H9 (cell line): Measurements from ENCODE around the gene C2orf72. TPM values are rescaled to one million over a fixed set of nuclear protein-coding genes. Genes with fewer than 3 reads are reported as not detected.

Source experiments
- DNase-seq: peaks from one replicate; pipeline ENCODE4 v3.0.0-alpha.2; 2017
- H2AFZ ChIP-seq: one replicate; pipeline ENCODE4 v1.6.1; 2013; ENCODE audit warnings: mild to moderate bottlenecking, low read length, control low read depth, moderate library complexity
- H2AK5ac ChIP-seq: 2 replicates; pipeline ENCODE4 v1.6.1; 2013; ENCODE audit warnings: low read length, control low read depth, mixed read lengths; ENCODE audit not compliant: insufficient read length
- H2BK120ac ChIP-seq: one replicate; pipeline ENCODE4 v1.6.1; 2013; ENCODE audit warnings: low read depth, mild to moderate bottlenecking, low read length, control low read depth, inconsistent platforms; ENCODE audit not compliant: poor library complexity, severe bottlenecking
- H2BK12ac ChIP-seq: 2 replicates; pipeline ENCODE4 v1.6.1; 2013; ENCODE audit warnings: low read length, control low read depth, mixed read lengths, low read depth; ENCODE audit not compliant: insufficient read length
- H2BK15ac ChIP-seq: 2 replicates; pipeline ENCODE4 v1.6.1; 2013; ENCODE audit warnings: low read depth, low read length, control low read depth
- H2BK20ac ChIP-seq: one replicate; pipeline ENCODE4 v1.6.1; 2013; ENCODE audit warnings: low read depth, mild to moderate bottlenecking, low read length, control low read depth, inconsistent platforms; ENCODE audit not compliant: poor library complexity, severe bottlenecking
- H2BK5ac ChIP-seq: 2 replicates; pipeline ENCODE4 v1.6.1; 2013; ENCODE audit warnings: low read length, control low read depth, mixed read lengths; ENCODE audit not compliant: insufficient read length
- H3K14ac ChIP-seq: 2 replicates; pipeline ENCODE4 v1.6.1; 2013; ENCODE audit warnings: low read length, control low read depth; ENCODE audit not compliant: insufficient read depth
- H3K18ac ChIP-seq: 2 replicates; pipeline ENCODE4 v1.6.1; 2013; ENCODE audit warnings: low read depth, mild to moderate bottlenecking, mixed read lengths, low read length, control low read depth; ENCODE audit not compliant: insufficient read length
- H3K23ac ChIP-seq: 2 replicates; pipeline ENCODE4 v1.6.1; 2013; ENCODE audit warnings: low read length, control low read depth, mixed read lengths, low read depth; ENCODE audit not compliant: insufficient read length
- H3K23me2 ChIP-seq: 2 replicates; pipeline ENCODE4 v1.6.1; 2013; ENCODE audit warnings: low read depth, mild to moderate bottlenecking, mixed read lengths, low read length, control low read depth; ENCODE audit not compliant: insufficient read length, poor library complexity, severe bottlenecking
- H3K27ac ChIP-seq: 2 replicates; pipeline ENCODE4 v1.5.1; 2013; ENCODE audit warnings: low read length, control low read depth, mixed read lengths, low read depth; ENCODE audit not compliant: insufficient read length
- H3K27me3 ChIP-seq: 2 replicates; pipeline ENCODE4 v1.6.1; 2013; ENCODE audit warnings: low read length, control low read depth, inconsistent platforms; ENCODE audit not compliant: insufficient read depth
- H3K4ac ChIP-seq: 2 replicates; pipeline ENCODE4 v1.6.1; 2013; ENCODE audit warnings: low read depth, mild to moderate bottlenecking, control low read depth, inconsistent platforms, low read length, moderate library complexity
- H3K4me1 ChIP-seq: 2 replicates; pipeline ENCODE4 v1.6.1; 2013; ENCODE audit warnings: low read length, control low read depth, inconsistent platforms; ENCODE audit not compliant: insufficient read depth
- H3K4me2 ChIP-seq: 2 replicates; pipeline ENCODE4 v1.6.1; 2013; ENCODE audit warnings: low read length, control low read depth, mixed read lengths; ENCODE audit not compliant: insufficient read length, insufficient read depth
- H3K56ac ChIP-seq: 2 replicates; pipeline ENCODE4 v1.6.1; 2013; ENCODE audit warnings: low read depth, mild to moderate bottlenecking, mixed read lengths, low read length, control low read depth; ENCODE audit not compliant: insufficient read length
- H3K79me1 ChIP-seq: 2 replicates; pipeline ENCODE4 v1.6.1; 2013; ENCODE audit warnings: low read depth, mild to moderate bottlenecking, moderate library complexity, low read length, control low read depth, inconsistent platforms; ENCODE audit not compliant: insufficient read depth, poor library complexity, severe bottlenecking
- H3K79me2 ChIP-seq: 2 replicates; pipeline ENCODE4 v1.6.1; 2013; ENCODE audit warnings: low read length, control low read depth, inconsistent platforms; ENCODE audit not compliant: insufficient read depth
- H3K9ac ChIP-seq: 2 replicates; pipeline ENCODE4 v1.6.1; 2013; ENCODE audit warnings: low read length, control low read depth, mixed read lengths; ENCODE audit not compliant: insufficient read length; ENCODE audit errors: extremely low read depth
- H3K9me3 ChIP-seq: one replicate; pipeline ENCODE4 v1.6.1; 2013; ENCODE audit warnings: low read depth, low read length, inconsistent platforms; ENCODE audit not compliant: control insufficient read depth
- H3T11ph ChIP-seq: one replicate; pipeline ENCODE4 v1.6.1; 2013; ENCODE audit warnings: mild to moderate bottlenecking, low read length, control low read depth, inconsistent platforms
- H4K20me1 ChIP-seq: one replicate; pipeline ENCODE4 v1.6.1; 2013; ENCODE audit not compliant: control insufficient read depth, insufficient read length, insufficient read depth
- H4K5ac ChIP-seq: 2 replicates; pipeline ENCODE4 v1.6.1; 2013; ENCODE audit warnings: low read depth, mild to moderate bottlenecking, mixed read lengths, low read length, control low read depth; ENCODE audit not compliant: insufficient read length
- H4K8ac ChIP-seq: replicated peaks from 2 replicates; pipeline ENCODE4 v1.6.1; 2013; ENCODE audit warnings: low read length, control low read depth, mixed read lengths, low read depth; ENCODE audit not compliant: insufficient read length
- H4K91ac ChIP-seq: 2 replicates; pipeline ENCODE4 v1.6.1; 2013; ENCODE audit warnings: low read depth, mild to moderate bottlenecking, moderate library complexity, mixed read lengths, low read length, control low read depth; ENCODE audit not compliant: insufficient read length
- H3K27ac Mint-ChIP-seq, 3 experiments: 2 replicates in 2 of 3; 3 replicates in 1 of 3; pipeline ENCODE4 v1.8.0; 2020 to 2021; ENCODE audit warnings: mixed read lengths in 3 of 3, mild to moderate bottlenecking in 1 of 3, moderate library complexity in 1 of 3
- H3K27me3 Mint-ChIP-seq: 2 replicates; pipeline ENCODE4 v1.8.0; 2021; ENCODE audit warnings: low read depth, mild to moderate bottlenecking, moderate library complexity, mixed read lengths
- H3K36me3 Mint-ChIP-seq, 3 experiments: 2 replicates in 2 of 3; 3 replicates in 1 of 3; pipeline ENCODE4 v1.8.0; 2020 to 2021; ENCODE audit warnings: low read depth in 3 of 3, mixed read lengths in 3 of 3; ENCODE audit not compliant: insufficient read depth in 1 of 3
- H3K4me1 Mint-ChIP-seq, 2 experiments: 2 replicates each; pipeline ENCODE4 v1.8.0; 2020; ENCODE audit warnings: mixed read lengths in 2 of 2
- H3K4me3 Mint-ChIP-seq, 2 experiments: 2 replicates in 1 of 2; 3 replicates in 1 of 2; pipeline ENCODE4 v1.8.0; 2020 to 2021; ENCODE audit warnings: mild to moderate bottlenecking in 2 of 2, mixed read lengths in 2 of 2, moderate library complexity in 1 of 2
- H3K9me3 Mint-ChIP-seq, 2 experiments: 2 replicates in 1 of 2; 3 replicates in 1 of 2; pipeline ENCODE4 v1.8.0; 2020; ENCODE audit warnings: mild to moderate bottlenecking in 2 of 2, mixed read lengths in 2 of 2, moderate library complexity in 1 of 2
- CTCF ChIP-seq: fragments of 200-600 bp; sonication (generic); conservative IDR thresholded peaks from 3 replicates; pipeline ENCODE4 v1.8.0; 2021; ENCODE audit warnings: antibody characterized with exemption, mild to moderate bottlenecking
- WGBS: extraction: QIAGEN DNeasy Blood & Tissue Kit; methylation state at CpG from one replicate; pipeline ENCODE4 v1.1.7; 2013; ENCODE audit warnings: missing lambda C conversion rate, low lambda C conversion rate, mixed read lengths; ENCODE audit not compliant: insufficient read length; ENCODE audit errors: extremely low coverage; 5-methylcytosine and 5-hydroxymethylcytosine counted together
- total RNA-seq: library from RNA; stranded (reverse); gene quantifications from 2 replicates; pipeline ENCODE4 v1.2.1, GENCODE V29; 2021

The C2orf72 gene
- total RNA-seq, 1 experiment from 2014 or later, result 1.0 TPM

GRCh38 chr2:231068525-231069222 is 31.4 kb downstream of the C2orf72 start:
- no CpG with 5 or more reads among the region's 5 CpGs for WGBS
- peaks cover 25 to 80% (median 75%) of the 10 kb centered on the region in 3 experiments; a peak in 6 of 7 replicates for H3K36me3 Mint-ChIP-seq
- H2AFZ ChIP-seq, result no peak overlapping the region
- no peaks in the 10 kb centered on the region for H3K9me3 Mint-ChIP-seq
- no peaks in the 10 kb centered on the region; the same call in 1 of the 2 replicates for H3K79me2 ChIP-seq
- H3K18ac ChIP-seq, result no peak overlapping the region
- no peak overlapping the region for H3T11ph ChIP-seq
- H3K9me3 ChIP-seq, result no peaks in the 10 kb centered on the region
- H4K8ac ChIP-seq, result no peak overlapping the region
- no peaks in the 10 kb centered on the region for H3K79me1 ChIP-seq
- no peak for DNase-seq
- no peak overlapping the region for H3K9ac ChIP-seq
- no peaks in the 10 kb centered on the region for H3K4me1 ChIP-seq
- H3K4me3 Mint-ChIP-seq, result no peak overlapping the region
- no peak overlapping the region for H3K27ac ChIP-seq
- H3K14ac ChIP-seq, result no peak overlapping the region
- no peak overlapping the region for H4K91ac ChIP-seq
- H3K4me2 ChIP-seq, result no peak overlapping the region
- no peak overlapping the region for H3K4ac ChIP-seq
- H3K23me2 ChIP-seq, result no peaks in the 10 kb centered on the region
- no peaks in the 10 kb centered on the region for H3K4me1 Mint-ChIP-seq
- TF ChIP-seq CTCF, result no peak
- H4K20me1 ChIP-seq, result no peaks in the 10 kb centered on the region
- H3K23ac ChIP-seq, result no peak overlapping the region
- H4K5ac ChIP-seq, result no peak overlapping the region
- H3K27me3 ChIP-seq, result no peaks in the 10 kb centered on the region
- no peak overlapping the region for H2BK20ac ChIP-seq
- H3K56ac ChIP-seq, result no peak overlapping the region
- H2BK120ac ChIP-seq, result no peak overlapping the region
- no peaks in the 10 kb centered on the region for H3K27me3 Mint-ChIP-seq
- H2BK12ac ChIP-seq, result no peak overlapping the region
- H2AK5ac ChIP-seq, result no peak overlapping the region
- no peak overlapping the region for H2BK5ac ChIP-seq
- no peak overlapping the region for H3K27ac Mint-ChIP-seq
- no peak overlapping the region for H2BK15ac ChIP-seq
